Adrenal gland (tissue), 5 donors: ENCODE data around the gene PP2D1.

ENCODE experiments used
- POLR2A ChIP-seq, 2 donors: fragments of 450-650 bp; IDR thresholded peaks; one replicate each; pipeline ENCODE4 v1.6.1; 2017; ENCODE audit warnings: antibody characterized with exemption in 2 of 2, mild to moderate bottlenecking in 2 of 2, moderate library complexity in 1 of 2
- TF ChIP-seq, protein P1 (sequence below), 6 experiments: fragments of 450-650 bp in 4 of 6; fragments of 200-600 bp in 2 of 6; sonication (generic) in 1 of 6; IDR thresholded peaks; 1 replicate in 5 of 6; 2 replicates in 1 of 6; pipeline versions ENCODE4 v1.5.1 to v1.8.0; 2016 to 2021; ENCODE audit warnings: antibody characterized with exemption in 6 of 6, mild to moderate bottlenecking in 2 of 6, moderate library complexity in 1 of 6
- donor health status: DM: no; HTN: no; CAD: no.

DNA sequence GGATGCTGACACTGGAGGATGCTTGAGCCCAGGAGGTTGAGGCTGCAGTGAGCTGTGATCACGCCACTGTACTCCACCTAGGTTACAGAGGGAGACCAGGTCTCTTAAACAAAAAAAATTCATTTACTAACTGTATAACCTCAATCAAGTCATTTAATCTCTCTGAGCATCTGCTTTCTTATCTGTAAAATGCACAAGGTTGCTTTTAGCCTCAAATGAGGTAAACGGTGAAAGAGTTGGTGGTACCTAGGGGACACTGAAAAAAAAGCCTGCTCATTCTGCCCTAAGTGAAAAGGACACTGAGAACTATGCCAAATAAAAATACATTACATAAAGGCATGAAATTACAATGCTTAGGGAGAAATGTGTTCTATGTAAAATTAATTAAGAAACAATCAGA is 3.4 kb downstream of the PP2D1 start:
- TF ChIP-seq, protein P1, sequence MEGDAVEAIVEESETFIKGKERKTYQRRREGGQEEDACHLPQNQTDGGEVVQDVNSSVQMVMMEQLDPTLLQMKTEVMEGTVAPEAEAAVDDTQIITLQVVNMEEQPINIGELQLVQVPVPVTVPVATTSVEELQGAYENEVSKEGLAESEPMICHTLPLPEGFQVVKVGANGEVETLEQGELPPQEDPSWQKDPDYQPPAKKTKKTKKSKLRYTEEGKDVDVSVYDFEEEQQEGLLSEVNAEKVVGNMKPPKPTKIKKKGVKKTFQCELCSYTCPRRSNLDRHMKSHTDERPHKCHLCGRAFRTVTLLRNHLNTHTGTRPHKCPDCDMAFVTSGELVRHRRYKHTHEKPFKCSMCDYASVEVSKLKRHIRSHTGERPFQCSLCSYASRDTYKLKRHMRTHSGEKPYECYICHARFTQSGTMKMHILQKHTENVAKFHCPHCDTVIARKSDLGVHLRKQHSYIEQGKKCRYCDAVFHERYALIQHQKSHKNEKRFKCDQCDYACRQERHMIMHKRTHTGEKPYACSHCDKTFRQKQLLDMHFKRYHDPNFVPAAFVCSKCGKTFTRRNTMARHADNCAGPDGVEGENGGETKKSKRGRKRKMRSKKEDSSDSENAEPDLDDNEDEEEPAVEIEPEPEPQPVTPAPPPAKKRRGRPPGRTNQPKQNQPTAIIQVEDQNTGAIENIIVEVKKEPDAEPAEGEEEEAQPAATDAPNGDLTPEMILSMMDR (IDR thresholded peaks at IDR 0.05) = no peak
- no peak for TF ChIP-seq POLR2A (IDR thresholded peaks at IDR 0.05)
